PC-3 (cell line): ENCODE measurements around the gene SNRNP35.

Experiments
- CTCF ChIP-seq: fragments of 300-600 bp; sonication (generic); conservative IDR thresholded peaks from 2 replicates; pipeline ENCODE4 v1.5.1; 2017; ENCODE audit warnings: antibody characterized with exemption, low read depth, mild to moderate bottlenecking, low read length
- EZH2phosphoT487 ChIP-seq: fragments of 300-600 bp; sonication (generic); IDR thresholded peaks from 2 replicates; pipeline ENCODE4 v1.6.1; 2018; ENCODE audit warnings: mild to moderate bottlenecking, antibody characterized with exemption, low read length, borderline replicate concordance

GRCh38 chr12:123469978-123470377 is 12.0 kb downstream of the SNRNP35 start:
- TF ChIP-seq EZH2phosphoT487 (no peak), CTCF (no peak)
